CD4-positive, alpha-beta T cell (primary cell): ENCODE results near the gene PGF. TPM values are rescaled to one million over a fixed set of nuclear protein-coding genes. Genes with fewer than 3 reads are reported as not detected.

Experiments
- ATAC-seq: fragments of 200-7000 bp; cut with Tn5 transposase; one replicate; pipeline ENCODE4 v1.10.0; 2022; ENCODE audit warnings: mild to moderate bottlenecking; ENCODE audit not compliant: poor library complexity
- CTCF ChIA-PET: fragments of 350-600 bp; sonication (Branson Sonifier 250); formaldehyde crosslinking; loops from one replicate; lab custom pipeline; 2021; ENCODE audit warnings: antibody characterized with exemption, inconsistent platforms; lab: Charles Lee
- POLR2A ChIA-PET: fragments of 350-600 bp; sonication (Branson Sonifier 250); formaldehyde crosslinking; loops from one replicate; lab custom pipeline; 2021; ENCODE audit warnings: antibody characterized with exemption, inconsistent platforms; lab: Charles Lee
- DNase-seq, 14 experiments: peaks; one replicate each; pipeline ENCODE4 v3.0.0-alpha.2; 2013 to 2020; ENCODE audit warnings: mixed read lengths in 2 of 14
- H3K27ac ChIP-seq, 2 donors: one replicate each; pipeline versions ENCODE4 v1.5.1 to v1.7.0; 2013; ENCODE audit warnings: low read length in 2 of 2, low read depth in 1 of 2, mild to moderate bottlenecking in 1 of 2
- H3K27me3 ChIP-seq, 2 experiments: 1 replicate in 1 of 2; 2 replicates in 1 of 2; pipeline versions ENCODE4 v1.6.1 to v1.7.0; 2013; ENCODE audit warnings: low read length in 2 of 2, control low read depth in 1 of 2, mild to moderate bottlenecking in 1 of 2, moderate library complexity in 1 of 2; ENCODE audit not compliant: insufficient read depth in 2 of 2, control insufficient read depth in 1 of 2
- H3K36me3 ChIP-seq: one replicate; pipeline ENCODE4 v1.6.1; 2013; ENCODE audit warnings: low read length, control low read depth; ENCODE audit not compliant: insufficient read depth
- H3K4me1 ChIP-seq: one replicate; pipeline ENCODE4 v1.6.1; 2013; ENCODE audit warnings: low read length, control low read depth; ENCODE audit not compliant: insufficient read depth
- H3K4me3 ChIP-seq: one replicate; pipeline ENCODE4 v1.5.1; 2013; ENCODE audit warnings: mild to moderate bottlenecking, low read length, moderate library complexity
- H3K9me3 ChIP-seq, 2 experiments: 1 replicate in 1 of 2; 2 replicates in 1 of 2; pipeline versions ENCODE4 v1.6.1 to v1.7.0; 2013; ENCODE audit warnings: low read length in 2 of 2, mild to moderate bottlenecking in 2 of 2, control low read depth in 1 of 2, moderate library complexity in 1 of 2; ENCODE audit not compliant: control insufficient read depth in 1 of 2, insufficient read depth in 1 of 2
- H3K27ac Mint-ChIP-seq: one replicate; pipeline ENCODE4 v1.8.0; 2020; ENCODE audit warnings: mixed read lengths
- H3K27me3 Mint-ChIP-seq: one replicate; pipeline ENCODE4 v1.8.0; 2021; ENCODE audit warnings: mixed read lengths
- H3K36me3 Mint-ChIP-seq: one replicate; pipeline ENCODE4 v1.8.0; 2021; ENCODE audit warnings: low read depth, mixed read lengths
- H3K4me1 Mint-ChIP-seq: one replicate; pipeline ENCODE4 v1.8.0; 2021; ENCODE audit warnings: low read depth, mixed read lengths
- H3K4me3 Mint-ChIP-seq: one replicate; pipeline ENCODE4 v1.8.0; 2020; ENCODE audit warnings: mild to moderate bottlenecking, mixed read lengths
- H3K9me3 Mint-ChIP-seq: one replicate; pipeline ENCODE4 v1.8.0; 2020; ENCODE audit warnings: mixed read lengths
- CTCF ChIP-seq: fragments of 200-600 bp; IDR thresholded peaks from one replicate; pipeline ENCODE4 v1.8.0; 2022; ENCODE audit warnings: antibody characterized with exemption, mild to moderate bottlenecking
- intact Hi-C, 2 experiments: fragments of 100-400 bp; cut with DNase I in 1 of 2; cut with micrococcal nuclease in 1 of 2; formaldehyde crosslinking; loops; one replicate each; pipeline versions ENCODE4 v1.15.1 to v1.9.0; 2023 to 2025; cut with DNase I, micrococcal nuclease
- total RNA-seq, 174 experiments: library from RNA in 2 of 174; stranded (reverse) in 2 of 174; gene quantifications; one replicate each; pipeline ENCODE4 v1.2.3 and lab custom pipeline; 2021 to 2026

PGF gene
- total RNA-seq, 2 experiments from 2014 or later, result 0.11 TPM; not detected in 1

DNA sequence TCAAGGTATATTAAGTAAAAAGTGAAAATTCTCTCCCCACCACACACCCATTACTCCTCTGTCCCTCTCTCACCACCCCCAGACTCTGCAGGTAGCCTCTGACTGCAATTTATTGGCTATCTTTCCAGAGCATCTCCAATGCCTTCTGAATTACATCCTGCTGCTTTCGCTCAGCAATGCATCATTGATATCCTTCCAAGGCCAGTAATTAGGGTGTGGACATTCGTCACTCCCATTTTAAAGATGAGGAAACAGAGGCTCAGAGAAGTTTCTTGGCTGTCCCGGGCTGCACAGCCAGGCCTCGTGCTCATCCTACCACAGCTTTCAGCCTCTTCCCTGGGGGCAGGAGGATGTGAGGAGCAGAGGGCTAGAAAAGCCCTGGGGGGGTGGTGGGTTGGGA is 23.6 kb upstream of the PGF start:
- Mint-ChIP-seq H3K4me1 (no peaks in the 10 kb centered on the region), H3K27ac (no peak overlapping the region), H3K27me3 (no peaks in the 10 kb centered on the region), H3K9me3 (no peaks in the 10 kb centered on the region), H3K36me3 (no peaks in the 10 kb centered on the region), H3K4me3 (no peak overlapping the region)
- Histone ChIP-seq H3K27ac (no peak overlapping the region), H3K9me3 (no peaks in the 10 kb centered on the region), H3K4me3 (no peak overlapping the region), H3K27me3 (no peaks in the 10 kb centered on the region), H3K36me3 (no peaks in the 10 kb centered on the region), H3K4me1 (no peaks in the 10 kb centered on the region)
- no peak for TF ChIP-seq CTCF
- ChIA-PET POLR2A (no interaction called here), CTCF (no interaction called here)
- DNase-seq, result no peak
- ATAC-seq, result no peak
- intact Hi-C loops, result no loop called here

DNA sequence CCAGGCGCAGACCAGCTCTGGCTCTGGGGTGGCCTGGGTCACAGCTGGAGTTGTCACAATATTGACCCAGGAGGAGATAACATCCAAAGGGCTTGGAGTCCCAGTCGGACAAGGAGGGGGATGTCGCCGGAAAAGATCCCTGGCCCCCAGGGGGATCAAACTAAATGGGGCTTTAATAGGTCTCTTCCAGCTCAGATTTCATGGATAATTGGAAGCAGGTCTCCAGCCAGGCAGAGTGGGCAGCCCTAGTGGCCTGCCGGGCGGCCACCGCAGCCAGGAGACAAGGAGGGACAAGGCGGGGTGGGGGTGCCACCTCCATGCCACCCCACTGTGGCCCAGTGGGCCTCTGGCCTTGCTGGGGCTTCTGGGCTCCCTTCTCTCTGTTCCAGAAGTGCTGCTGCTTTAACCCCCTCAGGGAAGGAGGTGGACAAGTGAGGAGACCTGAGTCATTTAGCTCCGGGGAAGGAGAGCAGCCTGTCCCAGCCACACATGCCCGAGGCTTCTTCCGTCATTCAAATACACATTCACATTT is 23.1 kb upstream of the PGF start:
- Histone ChIP-seq H3K27me3 (no peaks in the 10 kb centered on the region), H3K4me3 (no peak overlapping the region), H3K27ac (no peak overlapping the region), H3K9me3 (no peaks in the 10 kb centered on the region), H3K4me1 (peaks cover under 1% of the 10 kb centered on the region), H3K36me3 (no peaks in the 10 kb centered on the region)
- no peak overlapping the region for H3K27ac Mint-ChIP-seq
- ChIA-PET POLR2A (no interaction called here), CTCF (no interaction called here)
- TF ChIP-seq CTCF, result no peak
- no peaks in the 10 kb centered on the region for H3K4me1 Mint-ChIP-seq
- H3K9me3 Mint-ChIP-seq, result no peaks in the 10 kb centered on the region
- ATAC-seq, result no peak
- no peaks in the 10 kb centered on the region for H3K27me3 Mint-ChIP-seq
- DNase-seq, result no peak
- no peak overlapping the region for H3K4me3 Mint-ChIP-seq
- intact Hi-C loops, result no loop called here
- no peaks in the 10 kb centered on the region for H3K36me3 Mint-ChIP-seq

GRCh38 chr14:74977901-74978385 is 22.5 kb upstream of the PGF start:
- H3K4me1 Mint-ChIP-seq, result no peaks in the 10 kb centered on the region
- no peak overlapping the region for H3K4me3 Mint-ChIP-seq
- ChIA-PET CTCF (no interaction called here), POLR2A (no interaction called here)
- H3K36me3 ChIP-seq, result no peaks in the 10 kb centered on the region
- peaks cover 4% of the 10 kb centered on the region for H3K4me1 ChIP-seq
- ATAC-seq (no peak), DNase-seq (no peak)
- H3K9me3 Mint-ChIP-seq, result no peaks in the 10 kb centered on the region
- H3K4me3 ChIP-seq, result no peak overlapping the region
- TF ChIP-seq CTCF, result no peak
- no peak overlapping the region for H3K27ac Mint-ChIP-seq
- no peaks in the 10 kb centered on the region for H3K27me3 Mint-ChIP-seq
- H3K9me3 ChIP-seq, result no peaks in the 10 kb centered on the region
- H3K36me3 Mint-ChIP-seq, result no peaks in the 10 kb centered on the region
- no peaks in the 10 kb centered on the region for H3K27me3 ChIP-seq
- intact Hi-C loops, result no loop called here
- no peak overlapping the region for H3K27ac ChIP-seq
